ENCODE measurements around the gene TEX14. TPM values are rescaled to one million over a fixed set of nuclear protein-coding genes. Genes with fewer than 3 reads are reported as not detected.
"Not testable (repeated sequence)": the region's sequence is repeated elsewhere in the genome, so short reads cannot be mapped to it uniquely, and the experiment has no call there.

The TEX14 gene
- polyA plus RNA-seq, 1 donor = 0.33 TPM

DNA sequence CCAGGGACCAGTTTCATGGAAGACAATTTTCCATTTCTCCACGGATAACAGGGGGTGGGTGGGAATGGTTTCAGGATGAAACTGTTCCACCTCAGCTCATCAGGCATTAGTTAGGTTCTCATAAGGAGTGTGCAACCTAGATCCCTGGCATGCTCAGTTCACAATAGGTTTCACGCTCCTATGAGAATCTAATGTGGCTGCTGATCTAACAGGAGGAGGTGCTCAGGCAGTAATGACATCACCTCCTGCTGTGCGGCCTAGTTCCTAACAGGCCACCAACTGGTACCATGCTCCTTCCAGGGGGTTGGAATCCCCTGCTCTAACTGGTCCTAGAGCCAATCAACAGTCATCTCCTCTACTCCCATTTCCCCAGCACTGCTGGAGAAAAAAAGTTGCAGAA, 19.9 kb downstream of the TEX14 start:
- H3K9me3 ChIP-seq (ENCODE audit: control insufficient read depth, low read depth, low read length) = no peaks in the 10 kb centered on the region
- no peaks in the 10 kb centered on the region for H3K27me3 ChIP-seq (ENCODE audit: control insufficient read depth, insufficient read depth, low read length)
- no peak overlapping the region for H3K4me3 ChIP-seq (ENCODE audit: low read length)
- H3K27ac ChIP-seq (ENCODE audit: low read length) = no peak overlapping the region
- DNase-seq = no peak
- WGBS (ENCODE audit: insufficient coverage, low lambda C conversion rate) = no CpG with 5 or more reads among the region's 3 CpGs
- H3K4me1 ChIP-seq (ENCODE audit: control insufficient read depth, insufficient read depth, low read length) = no peaks in the 10 kb centered on the region
- H3K36me3 ChIP-seq (ENCODE audit: control insufficient read depth, insufficient read depth, low read length) = no peaks in the 10 kb centered on the region

DNA sequence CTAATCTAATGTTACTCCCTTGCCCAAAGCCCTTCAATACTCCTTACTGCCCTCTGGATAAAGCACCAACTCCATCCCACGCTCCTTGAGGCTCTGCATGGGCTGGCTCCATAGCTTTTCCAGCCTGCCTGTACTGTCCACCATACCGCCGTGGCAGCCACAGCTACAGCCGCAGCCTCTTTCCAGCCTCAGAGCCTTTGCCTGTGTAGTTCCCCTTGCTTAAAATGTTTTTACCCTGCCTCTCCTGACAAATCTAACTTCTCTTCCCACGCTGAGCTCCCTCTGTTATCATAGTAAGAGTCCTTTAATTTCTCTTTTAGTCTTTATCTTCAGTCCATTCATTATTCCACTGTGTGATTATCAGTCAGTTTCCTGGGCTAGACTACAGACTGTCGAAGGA, 22.0 kb downstream of the TEX14 start:
- Histone ChIP-seq H3K36me3 (ENCODE audit: control insufficient read depth, insufficient read depth, low read length) (no peaks in the 10 kb centered on the region), H3K4me1 (ENCODE audit: control insufficient read depth, insufficient read depth, low read length) (no peaks in the 10 kb centered on the region), H3K9me3 (ENCODE audit: control insufficient read depth, low read depth, low read length) (no peaks in the 10 kb centered on the region), H3K4me3 (ENCODE audit: low read length) (no peak overlapping the region), H3K27ac (ENCODE audit: low read length) (no peak overlapping the region), H3K27me3 (ENCODE audit: control insufficient read depth, insufficient read depth, low read length) (no peaks in the 10 kb centered on the region)
- no CpG with 5 or more reads among the region's 6 CpGs for WGBS (ENCODE audit: insufficient coverage, low lambda C conversion rate)
- DNase-seq = no peak

DNA sequence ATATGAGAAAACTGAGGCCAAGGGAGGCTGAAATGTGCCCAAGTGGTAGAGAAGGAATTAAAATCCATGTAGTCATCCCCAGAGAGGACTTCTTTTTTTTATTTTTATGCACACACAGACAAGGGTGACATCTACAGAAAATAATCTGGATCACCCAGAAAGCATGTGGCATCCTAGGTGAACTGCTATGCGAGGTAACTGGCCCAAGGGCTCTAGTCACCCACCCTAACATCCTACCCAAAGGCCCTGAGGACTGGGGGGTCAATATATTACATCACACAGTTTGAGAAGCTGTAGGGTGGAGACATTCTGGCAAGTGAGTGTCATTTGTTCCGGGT, 23.3 kb downstream of the TEX14 start:
- 100% methylated on average over 1 of the region's 2 CpGs for WGBS (ENCODE audit: insufficient coverage, low lambda C conversion rate)

DNA sequence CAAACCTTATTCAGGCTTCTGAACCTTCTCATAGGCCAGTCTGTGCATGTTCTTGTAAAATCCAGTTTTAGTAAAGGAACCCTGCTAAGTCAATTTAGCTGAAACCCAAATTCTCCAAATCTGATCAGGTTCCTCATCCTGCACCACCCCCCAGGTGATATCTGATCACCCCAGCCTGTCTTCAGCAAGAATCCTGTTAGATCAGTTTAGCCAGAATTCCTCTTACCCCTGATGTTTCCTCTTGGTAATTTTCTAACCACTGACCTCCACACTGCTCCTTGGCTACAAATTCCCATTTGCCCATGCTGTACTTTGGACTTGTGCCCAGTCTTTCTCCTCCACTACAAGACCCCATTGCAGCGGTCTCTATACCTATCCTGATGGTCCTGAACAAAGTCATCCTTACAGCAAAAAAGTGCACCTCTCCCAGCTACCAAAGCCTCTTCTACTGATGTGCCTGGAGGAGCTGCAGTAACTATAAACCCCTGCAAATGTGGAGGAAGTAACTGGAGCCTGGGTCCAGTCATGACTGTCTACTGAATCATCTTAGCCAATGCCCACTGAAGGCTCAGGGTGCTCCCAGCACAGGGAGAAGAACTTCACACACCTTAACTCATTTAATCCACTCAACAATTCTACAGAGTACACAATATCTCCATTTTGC, 23.8 kb downstream of the TEX14 start:
- no peak for DNase-seq
- H3K27me3 ChIP-seq (ENCODE audit: control insufficient read depth, insufficient read depth, low read length) = no peaks in the 10 kb centered on the region
- H3K36me3 ChIP-seq (ENCODE audit: control insufficient read depth, insufficient read depth, low read length) = no peaks in the 10 kb centered on the region
- no peak overlapping the region for H3K27ac ChIP-seq (ENCODE audit: low read length)
- H3K9me3 ChIP-seq (ENCODE audit: control insufficient read depth, low read depth, low read length) = no peaks in the 10 kb centered on the region
- WGBS (ENCODE audit: insufficient coverage, low lambda C conversion rate) = no CpG with 5 or more reads among the region's 1 CpG
- H3K4me3 ChIP-seq (ENCODE audit: low read length) = no peak overlapping the region
- peaks cover 5% of the 10 kb centered on the region for H3K4me1 ChIP-seq (ENCODE audit: control insufficient read depth, insufficient read depth, low read length)

More for the DNA sequence above, 23.3 kb downstream of the TEX14 start:
- Histone ChIP-seq H3K27me3 (ENCODE audit: control insufficient read depth, insufficient read depth, low read length) (no peaks in the 10 kb centered on the region), H3K4me3 (ENCODE audit: low read length) (no peak overlapping the region), H3K9me3 (ENCODE audit: control insufficient read depth, low read depth, low read length) (no peaks in the 10 kb centered on the region), H3K4me1 (ENCODE audit: control insufficient read depth, insufficient read depth, low read length) (peaks cover 5% of the 10 kb centered on the region), H3K27ac (ENCODE audit: low read length) (no peak overlapping the region), H3K36me3 (ENCODE audit: control insufficient read depth, insufficient read depth, low read length) (no peaks in the 10 kb centered on the region)
- no peak for DNase-seq

DNA sequence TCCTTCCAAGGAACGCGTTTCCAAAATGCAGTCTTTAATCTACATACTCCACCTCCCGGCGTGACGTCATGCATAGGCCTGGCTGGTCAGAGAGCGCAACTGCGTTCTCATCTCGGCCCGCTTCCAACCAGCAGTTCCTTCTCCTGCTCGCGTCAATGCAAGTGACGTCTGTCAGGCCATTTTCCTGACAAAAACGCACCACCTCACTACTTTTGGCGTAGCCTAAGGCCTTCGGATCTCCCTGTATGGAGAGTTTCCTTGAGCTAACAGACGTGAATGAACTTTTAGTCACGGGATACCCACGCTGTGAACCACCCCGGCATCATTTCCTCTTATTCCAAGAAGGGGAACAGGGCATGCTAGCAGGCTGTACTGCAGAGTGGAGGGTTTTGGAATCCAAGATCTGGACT, 25.0 kb downstream of the TEX14 start:
- Histone ChIP-seq H3K36me3 (ENCODE audit: control insufficient read depth, insufficient read depth, low read length) (no peaks in the 10 kb centered on the region), H3K27me3 (ENCODE audit: control insufficient read depth, insufficient read depth, low read length) (no peaks in the 10 kb centered on the region), H3K9me3 (ENCODE audit: control insufficient read depth, low read depth, low read length) (no peaks in the 10 kb centered on the region), H3K27ac (ENCODE audit: low read length) (no peak overlapping the region), H3K4me1 (ENCODE audit: control insufficient read depth, insufficient read depth, low read length) (peaks cover 5% of the 10 kb centered on the region), H3K4me3 (ENCODE audit: low read length) (peak overlapping the region; percentile 16)
- WGBS (ENCODE audit: insufficient coverage, low lambda C conversion rate) = no CpG with 5 or more reads among the region's 19 CpGs
- peak; percentile 33 to 71 for DNase-seq

DNA sequence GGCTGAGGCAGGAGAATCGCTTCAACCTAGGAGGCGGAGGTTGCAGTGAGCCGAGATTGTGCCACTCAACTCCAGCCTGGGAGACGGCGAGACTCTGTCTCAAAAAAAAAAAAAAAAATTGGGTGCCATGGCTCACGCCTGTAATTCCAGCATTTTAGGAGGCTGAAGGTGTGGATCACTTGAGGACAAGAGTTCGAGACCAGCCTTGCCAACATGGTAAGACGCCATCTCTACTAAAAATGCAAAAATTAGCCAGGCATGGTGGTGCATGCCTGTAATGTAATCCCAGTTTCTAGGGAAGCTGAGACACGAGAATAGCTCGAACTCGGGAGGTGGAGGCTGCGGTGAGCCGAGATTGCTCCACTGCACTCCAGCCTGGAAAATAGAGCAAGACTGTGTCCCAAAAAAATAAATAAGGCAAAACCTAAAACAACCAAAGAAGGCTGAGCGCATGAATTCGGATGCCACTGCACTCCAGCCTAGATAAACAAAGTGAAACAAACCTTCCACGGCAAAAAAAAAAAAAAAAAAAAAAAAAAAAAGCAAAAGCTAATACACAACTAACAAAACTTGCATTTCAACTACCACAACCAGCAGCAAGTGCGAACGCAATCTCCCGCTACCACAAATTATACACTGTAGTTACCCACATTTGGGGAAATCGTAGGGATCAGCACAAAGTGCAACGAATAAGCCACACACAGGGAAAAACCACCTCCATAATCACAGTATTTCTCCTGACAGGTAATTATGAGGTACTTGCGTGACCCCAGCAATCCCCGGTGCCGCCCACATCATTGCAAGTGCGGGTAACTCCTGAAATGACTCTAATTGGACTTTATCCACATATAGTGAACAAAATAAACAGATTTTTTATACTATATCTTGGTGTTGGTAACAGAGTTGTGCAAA, 25.6 kb downstream of the TEX14 start:
- H3K27ac ChIP-seq (ENCODE audit: low read length) = no peak overlapping the region
- peak overlapping the region; percentile 16 for H3K4me3 ChIP-seq (ENCODE audit: low read length)
- peaks cover 5% of the 10 kb centered on the region for H3K4me1 ChIP-seq (ENCODE audit: control insufficient read depth, insufficient read depth, low read length)
- no peaks in the 10 kb centered on the region for H3K36me3 ChIP-seq (ENCODE audit: control insufficient read depth, insufficient read depth, low read length)
- WGBS (ENCODE audit: insufficient coverage, low lambda C conversion rate) = no CpG with 5 or more reads among the region's 25 CpGs
- no peaks in the 10 kb centered on the region for H3K27me3 ChIP-seq (ENCODE audit: control insufficient read depth, insufficient read depth, low read length)
- DNase-seq = no peak
- H3K9me3 ChIP-seq (ENCODE audit: control insufficient read depth, low read depth, low read length) = no peaks in the 10 kb centered on the region

DNA sequence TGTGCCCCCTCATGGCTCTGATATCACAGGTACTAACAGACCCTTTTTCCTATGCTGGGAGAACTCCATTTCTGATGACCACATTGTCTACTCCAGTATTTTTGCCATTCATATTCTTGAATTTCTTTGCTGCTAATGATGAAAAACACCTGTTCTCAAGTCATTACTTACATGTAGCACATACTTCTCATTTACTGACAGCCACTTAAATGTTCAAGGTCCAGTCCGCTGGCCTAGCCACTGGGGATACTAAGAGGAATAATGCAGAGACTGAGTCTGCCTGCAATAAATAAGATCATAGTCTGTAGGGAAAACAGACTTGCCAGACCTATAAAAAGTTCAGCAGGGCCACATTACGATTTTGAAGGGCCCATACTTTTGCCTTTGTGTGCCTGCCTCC, 27.5 kb downstream of the TEX14 start:
- Histone ChIP-seq H3K4me3 (ENCODE audit: low read length) (no peak overlapping the region), H3K4me1 (ENCODE audit: control insufficient read depth, insufficient read depth, low read length) (peaks cover 5% of the 10 kb centered on the region), H3K9me3 (ENCODE audit: control insufficient read depth, low read depth, low read length) (no peaks in the 10 kb centered on the region), H3K36me3 (ENCODE audit: control insufficient read depth, insufficient read depth, low read length) (no peaks in the 10 kb centered on the region), H3K27ac (ENCODE audit: low read length) (peak overlapping the region; percentile 8), H3K27me3 (ENCODE audit: control insufficient read depth, insufficient read depth, low read length) (no peaks in the 10 kb centered on the region)
- WGBS (ENCODE audit: insufficient coverage, low lambda C conversion rate) = no CpG with 5 or more reads among the region's 2 CpGs
- DNase-seq = peak; percentile 35 to 79

DNA sequence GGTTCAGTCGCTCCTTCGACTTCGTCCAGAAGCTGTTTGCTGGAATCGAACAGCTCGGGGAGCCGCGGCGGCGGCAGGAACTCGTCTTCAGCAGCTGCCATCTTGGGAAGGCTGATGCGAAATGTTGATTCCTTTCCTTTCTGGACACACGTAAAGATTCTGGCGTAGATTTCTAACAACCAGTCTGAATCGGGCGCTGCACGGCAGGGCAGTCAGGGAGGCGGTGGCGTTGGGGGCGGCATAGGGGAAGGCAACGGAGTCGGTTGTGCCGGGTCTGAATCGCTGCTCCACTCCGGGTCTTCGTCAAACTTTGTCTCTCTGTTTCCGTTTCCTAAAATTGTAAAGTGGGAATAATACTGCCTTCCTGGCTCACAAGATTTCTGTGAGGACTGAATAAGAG, 30.3 kb downstream of the TEX14 start:
- DNase-seq = no peak
- no peak overlapping the region for H3K27ac ChIP-seq (ENCODE audit: low read length)
- H3K27me3 ChIP-seq (ENCODE audit: control insufficient read depth, insufficient read depth, low read length) = no peaks in the 10 kb centered on the region
- WGBS (ENCODE audit: insufficient coverage, low lambda C conversion rate) = no CpG with 5 or more reads among the region's 26 CpGs
- H3K36me3 ChIP-seq (ENCODE audit: control insufficient read depth, insufficient read depth, low read length) = no peaks in the 10 kb centered on the region
- peaks cover 5% of the 10 kb centered on the region for H3K9me3 ChIP-seq (ENCODE audit: control insufficient read depth, low read depth, low read length)
- peaks cover 5% of the 10 kb centered on the region for H3K4me1 ChIP-seq (ENCODE audit: control insufficient read depth, insufficient read depth, low read length)
- H3K4me3 ChIP-seq (ENCODE audit: low read length) = no peak overlapping the region

DNA sequence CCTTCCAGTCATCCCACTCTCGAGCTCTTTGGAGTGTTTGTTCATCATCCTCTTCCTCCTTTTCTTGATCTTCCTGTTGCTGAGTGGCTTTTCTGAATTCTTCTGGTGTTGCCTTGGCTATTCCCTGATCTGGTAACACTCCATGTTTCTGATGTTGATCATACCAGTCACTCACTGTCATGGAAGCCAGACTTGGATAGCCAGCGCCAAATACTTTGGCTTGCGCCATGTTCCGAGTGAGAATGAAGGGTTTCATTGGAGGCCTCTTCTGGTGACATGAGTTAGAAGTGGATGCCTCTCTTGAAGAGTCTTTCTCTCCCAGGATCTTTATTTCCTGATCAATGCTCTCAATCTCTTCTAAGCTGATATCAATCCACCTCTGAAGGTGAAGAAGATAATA, 31.2 kb downstream of the TEX14 start:
- Histone ChIP-seq H3K36me3 (ENCODE audit: control insufficient read depth, insufficient read depth, low read length) (no peaks in the 10 kb centered on the region), H3K9me3 (ENCODE audit: control insufficient read depth, low read depth, low read length) (peaks cover 5% of the 10 kb centered on the region), H3K4me1 (ENCODE audit: control insufficient read depth, insufficient read depth, low read length) (peaks cover 5% of the 10 kb centered on the region), H3K27ac (ENCODE audit: low read length) (no peak overlapping the region), H3K4me3 (ENCODE audit: low read length) (no peak overlapping the region), H3K27me3 (ENCODE audit: control insufficient read depth, insufficient read depth, low read length) (no peaks in the 10 kb centered on the region)
- 86% methylated on average over 1 of the region's 4 CpGs for WGBS (ENCODE audit: insufficient coverage, low lambda C conversion rate)
- no peak for DNase-seq

DNA sequence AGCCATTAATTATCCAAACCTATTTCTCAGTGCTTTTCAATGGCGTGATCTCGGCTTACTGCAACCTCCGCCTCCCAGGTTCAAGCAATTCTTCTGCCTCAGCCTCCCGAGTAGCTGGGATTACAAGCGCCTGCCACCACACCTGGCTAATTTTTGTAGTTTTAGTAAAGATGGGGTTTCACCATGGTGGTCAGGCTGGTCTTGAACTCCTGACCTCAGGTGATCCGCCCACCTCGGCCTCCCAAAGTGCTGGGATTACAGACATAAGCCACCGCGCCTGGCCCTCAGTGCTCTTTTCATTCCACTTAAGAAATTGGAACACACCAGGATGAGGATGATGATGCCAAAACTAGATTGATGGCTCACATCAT, 32.1 kb downstream of the TEX14 start:
- WGBS (ENCODE audit: insufficient coverage, low lambda C conversion rate) = no CpG with 5 or more reads among the region's 9 CpGs
- H3K27ac ChIP-seq (ENCODE audit: low read length) = not testable (repeated sequence)
- peak overlapping the region; percentile 48 for H3K4me3 ChIP-seq (ENCODE audit: low read length)

More for the DNA sequence above, 32.1 kb downstream of the TEX14 start:
- H3K27me3 ChIP-seq (ENCODE audit: control insufficient read depth, insufficient read depth, low read length); H3K9me3 ChIP-seq (ENCODE audit: control insufficient read depth, low read depth, low read length); H3K36me3 ChIP-seq (ENCODE audit: control insufficient read depth, insufficient read depth, low read length); H3K4me1 ChIP-seq (ENCODE audit: control insufficient read depth, insufficient read depth, low read length); DNase-seq: not testable (repeated sequence)

Measured in large intestine (tissue), 3 donors.